Fibroblast of lung (primary cell): Measurements from ENCODE around the gene GPR75. TPM values are rescaled to one million over a fixed set of nuclear protein-coding genes. Genes with fewer than 3 reads are reported as not detected.

Experiments
- DNase-seq, 2 donors: peaks; one replicate each; pipeline versions ENCODE4 v3.0.0 to v3.0.0-alpha.2; 2010; ENCODE audit warnings: low read depth in 2 of 2
- H2AFZ ChIP-seq: 2 replicates; pipeline ENCODE4 v1.5.1; 2012; ENCODE audit warnings: low read length, control low read depth, inconsistent platforms
- H3K27ac ChIP-seq: 2 replicates; pipeline ENCODE4 v1.5.1; 2011; ENCODE audit warnings: low read length, control low read depth; ENCODE audit not compliant: insufficient read depth
- H3K27me3 ChIP-seq: 2 replicates; pipeline ENCODE4 v1.5.1; 2011; ENCODE audit warnings: mild to moderate bottlenecking, low read length; ENCODE audit not compliant: control insufficient read depth, insufficient read depth
- H3K36me3 ChIP-seq: 2 replicates; pipeline ENCODE4 v1.5.1; 2011; ENCODE audit warnings: low read length; ENCODE audit not compliant: control insufficient read depth, insufficient read depth
- H3K4me1 ChIP-seq: 2 replicates; pipeline ENCODE4 v1.5.1; 2011; ENCODE audit warnings: low read length; ENCODE audit not compliant: control insufficient read depth, insufficient read depth; ENCODE audit errors: extremely low read depth
- H3K4me2 ChIP-seq: 2 replicates; pipeline ENCODE4 v1.5.1; 2011; ENCODE audit warnings: low read length, control low read depth; ENCODE audit not compliant: insufficient read depth; ENCODE audit errors: extremely low read depth
- H3K4me3 ChIP-seq, 4 experiments: fragments of 200-600 bp in 1 of 4; sonication (generic) in 1 of 4; replicated peaks in 1 of 4; 2 replicates each; pipeline ENCODE4 v1.5.1; 2011 to 2016; ENCODE audit warnings: low read length in 4 of 4, low read depth in 3 of 4, mild to moderate bottlenecking in 3 of 4, control low read depth in 2 of 4, inconsistent platforms in 1 of 4, mixed read lengths in 1 of 4; ENCODE audit not compliant: insufficient read depth in 1 of 4; ENCODE audit errors: control extremely low read depth in 1 of 4
- H3K79me2 ChIP-seq: 2 replicates; pipeline ENCODE4 v1.5.1; 2012; ENCODE audit warnings: mild to moderate bottlenecking, low read length, inconsistent platforms; ENCODE audit not compliant: control insufficient read depth, insufficient read depth
- H3K9ac ChIP-seq: 2 replicates; pipeline ENCODE4 v1.5.1; 2011; ENCODE audit warnings: mild to moderate bottlenecking, low read length, control low read depth; ENCODE audit not compliant: insufficient read depth
- H3K9me3 ChIP-seq: 2 replicates; pipeline ENCODE4 v1.5.1; 2012; ENCODE audit warnings: low read depth, low read length; ENCODE audit not compliant: control insufficient read depth, insufficient read depth
- H4K20me1 ChIP-seq: 2 replicates; pipeline ENCODE4 v1.5.1; 2011; ENCODE audit warnings: low read length; ENCODE audit not compliant: control insufficient read depth, insufficient read depth; ENCODE audit errors: extremely low read depth
- EZH2 ChIP-seq: IDR thresholded peaks from 2 replicates; pipeline ENCODE4 v1.5.1; 2012; ENCODE audit warnings: low read length, control low read depth, mild to moderate bottlenecking; ENCODE audit errors: missing control alignments
- polyA plus RNA-seq, 2 donors: library from polyadenylated mRNA; depleted of rRNA in 1 of 2; stranded (reverse) in 1 of 2; unstranded in 1 of 2; fragments of >200 nt; gene quantifications; 2 replicates each; pipeline ENCODE4 v1.2.1, GENCODE V29; 2011 to 2012; ENCODE audit warnings: missing spikeins in 1 of 2
- total RNA-seq: library from RNA; depleted of rRNA; stranded (reverse); fragments of >200 nt; gene quantifications from 2 replicates; pipeline ENCODE4 v1.2.1, GENCODE V29; 2014
- TF ChIP-seq, protein P1 (sequence below), 2 donors: IDR thresholded peaks in 1 of 2; conservative IDR thresholded peaks in 1 of 2; 1 replicate in 1 of 2; 2 replicates in 1 of 2; pipeline ENCODE4 v1.5.1; 2011 to 2012; ENCODE audit warnings: low read length in 2 of 2, control low read depth in 1 of 2, inconsistent platforms in 1 of 2, low read depth in 1 of 2, mild to moderate bottlenecking in 1 of 2

GPR75 gene
- total and polyA plus RNA-seq, 2 donors (not counting 1 experiment from before 2014, with no cell fraction given) = 1.4 to 1.8 TPM

DNA sequence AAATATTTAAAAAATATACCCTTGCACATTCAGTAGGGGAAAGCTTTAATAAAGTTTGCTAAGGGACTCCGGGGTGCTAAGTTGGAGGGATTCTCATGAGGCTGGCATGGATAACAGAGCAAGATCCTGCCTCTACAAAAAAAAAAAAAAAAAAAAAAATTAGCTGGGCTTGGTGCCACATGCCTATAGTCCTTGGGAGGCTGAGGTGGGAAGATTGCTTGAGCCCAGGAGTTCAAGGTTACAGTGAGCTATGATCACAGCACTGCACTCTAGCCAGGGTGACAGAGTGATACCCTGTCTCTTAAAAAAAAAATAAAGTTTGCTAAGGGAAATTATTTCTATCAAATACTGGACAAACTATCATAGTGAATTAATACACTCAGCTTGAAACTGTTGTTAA lies 17.3 kb upstream of the GPR75 start:
- no peak overlapping the region for H3K27ac ChIP-seq
- H4K20me1 ChIP-seq = no peaks in the 10 kb centered on the region
- no peaks in the 10 kb centered on the region for H3K27me3 ChIP-seq
- TF ChIP-seq, protein P1, sequence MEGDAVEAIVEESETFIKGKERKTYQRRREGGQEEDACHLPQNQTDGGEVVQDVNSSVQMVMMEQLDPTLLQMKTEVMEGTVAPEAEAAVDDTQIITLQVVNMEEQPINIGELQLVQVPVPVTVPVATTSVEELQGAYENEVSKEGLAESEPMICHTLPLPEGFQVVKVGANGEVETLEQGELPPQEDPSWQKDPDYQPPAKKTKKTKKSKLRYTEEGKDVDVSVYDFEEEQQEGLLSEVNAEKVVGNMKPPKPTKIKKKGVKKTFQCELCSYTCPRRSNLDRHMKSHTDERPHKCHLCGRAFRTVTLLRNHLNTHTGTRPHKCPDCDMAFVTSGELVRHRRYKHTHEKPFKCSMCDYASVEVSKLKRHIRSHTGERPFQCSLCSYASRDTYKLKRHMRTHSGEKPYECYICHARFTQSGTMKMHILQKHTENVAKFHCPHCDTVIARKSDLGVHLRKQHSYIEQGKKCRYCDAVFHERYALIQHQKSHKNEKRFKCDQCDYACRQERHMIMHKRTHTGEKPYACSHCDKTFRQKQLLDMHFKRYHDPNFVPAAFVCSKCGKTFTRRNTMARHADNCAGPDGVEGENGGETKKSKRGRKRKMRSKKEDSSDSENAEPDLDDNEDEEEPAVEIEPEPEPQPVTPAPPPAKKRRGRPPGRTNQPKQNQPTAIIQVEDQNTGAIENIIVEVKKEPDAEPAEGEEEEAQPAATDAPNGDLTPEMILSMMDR (conservative IDR thresholded peaks at IDR 0.05 in 1 of 2, IDR thresholded peaks at IDR 0.05 in 1 of 2; ENCODE audit: low read depth in 1 of 2, low read length in 2 of 2) = no peak
- no peak for TF ChIP-seq EZH2
- no peak overlapping the region for H3K9ac ChIP-seq
- H3K79me2 ChIP-seq = no peaks in the 10 kb centered on the region
- no peak overlapping the region for H2AFZ ChIP-seq
- H3K4me3 ChIP-seq = no peak overlapping the region
- H3K9me3 ChIP-seq = no peaks in the 10 kb centered on the region
- no peak for DNase-seq
- peaks cover 2% of the 10 kb centered on the region for H3K36me3 ChIP-seq
- H3K4me1 ChIP-seq = no peaks in the 10 kb centered on the region
- no peak overlapping the region for H3K4me2 ChIP-seq

DNA sequence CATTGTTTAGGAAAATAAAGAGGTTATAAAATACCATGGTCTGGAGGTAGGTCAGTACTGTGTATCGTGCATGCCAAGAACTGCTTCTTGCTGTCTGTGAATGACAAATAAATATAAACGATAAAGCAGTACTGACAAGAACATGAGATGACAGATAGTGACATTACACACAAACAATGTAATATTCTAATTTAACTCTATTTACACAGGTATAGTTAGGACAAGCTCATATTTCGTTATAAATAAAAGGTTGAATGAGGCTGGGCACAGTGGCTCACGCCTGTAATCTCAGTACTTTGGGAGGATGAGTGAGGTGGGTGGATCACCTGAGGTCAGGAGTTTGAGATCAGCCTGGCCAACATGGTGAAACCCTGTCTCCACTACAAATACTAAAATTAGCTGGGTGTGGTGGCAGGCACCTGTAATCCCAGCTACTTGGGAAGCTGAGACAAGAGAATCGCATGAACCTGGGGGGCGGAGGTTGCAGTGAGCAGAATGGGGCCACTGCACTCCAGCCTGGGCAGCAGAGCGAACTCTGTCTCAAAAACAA lies 14.7 kb upstream of the GPR75 start:
- Histone ChIP-seq H3K36me3 (peaks cover 2% of the 10 kb centered on the region), H3K79me2 (no peaks in the 10 kb centered on the region)

DNA sequence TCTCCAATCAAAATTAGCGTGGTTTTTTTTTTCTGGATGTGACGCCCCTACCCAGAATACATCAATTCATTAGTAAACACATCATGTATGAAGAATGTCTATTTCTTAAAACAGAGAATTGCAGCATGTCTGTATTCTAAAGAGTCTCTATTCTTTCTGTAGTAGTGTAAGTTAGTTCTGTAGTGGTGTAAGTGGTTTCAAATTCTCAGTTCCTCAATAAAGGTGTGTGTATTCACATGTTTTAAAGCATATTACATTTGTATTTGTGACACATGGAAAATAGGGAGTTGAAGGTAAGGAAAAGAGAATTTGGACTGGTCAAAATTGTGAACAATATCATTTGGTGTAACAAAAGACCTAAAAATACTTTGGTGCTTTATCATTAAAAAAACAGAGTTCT lies 8.0 kb upstream of the GPR75 start:
- Histone ChIP-seq H3K36me3 (peaks cover 2% of the 10 kb centered on the region), H3K4me1 (no peaks in the 10 kb centered on the region), H3K4me3 (no peak overlapping the region), H3K79me2 (no peaks in the 10 kb centered on the region), H3K9ac (no peak overlapping the region), H4K20me1 (no peaks in the 10 kb centered on the region), H3K4me2 (no peak overlapping the region), H3K27ac (no peak overlapping the region), H3K9me3 (no peaks in the 10 kb centered on the region), H3K27me3 (no peaks in the 10 kb centered on the region), H2AFZ (no peak overlapping the region)
- no peak for DNase-seq
- TF ChIP-seq EZH2 = no peak
- TF ChIP-seq, protein P1 (conservative IDR thresholded peaks at IDR 0.05 in 1 of 2, IDR thresholded peaks at IDR 0.05 in 1 of 2; ENCODE audit: low read depth in 1 of 2, low read length in 2 of 2) = no peak

More for the DNA sequence above, 14.7 kb upstream of the GPR75 start:
- no peaks in the 10 kb centered on the region for H3K9me3 ChIP-seq
- no peaks in the 10 kb centered on the region for H4K20me1 ChIP-seq
- no peak overlapping the region for H3K4me3 ChIP-seq
- H2AFZ ChIP-seq = no peak overlapping the region
- H3K4me2 ChIP-seq = no peak overlapping the region
- no peak for DNase-seq
- no peaks in the 10 kb centered on the region for H3K4me1 ChIP-seq
- no peak overlapping the region for H3K27ac ChIP-seq
- no peak for TF ChIP-seq EZH2
- TF ChIP-seq, protein P1 (conservative IDR thresholded peaks at IDR 0.05 in 1 of 2, IDR thresholded peaks at IDR 0.05 in 1 of 2; ENCODE audit: low read depth in 1 of 2, low read length in 2 of 2) = no peak
- no peak overlapping the region for H3K9ac ChIP-seq
- no peaks in the 10 kb centered on the region for H3K27me3 ChIP-seq
